ENCODE data around the gene MAP3K13. TPM values are rescaled to one million over a fixed set of nuclear protein-coding genes. Genes with fewer than 3 reads are reported as not detected.

Gene MAP3K13
- total and polyA plus RNA-seq, 10 of the 15 experiments (the other 5 are each of a cell fraction or from before 2014, with no cell fraction given): 10.5 to 70.8 (median 26.8) TPM

- whole genome bisulfite sequencing (ENCODE audit: insufficient coverage, insufficient replicate concordance, low lambda C conversion rate, missing lambda C conversion rate): 76% methylated on average over 2 of the region's 2 CpGs
- POLR2A ChIA-PET: no interaction called here
Measured at GRCh38 chr3:185381320-185382058, 18.6 kb downstream of the MAP3K13 start.

More at GRCh38 chr3:185381320-185382058, 18.6 kb downstream of the MAP3K13 start:
- no TSS peak for BruUV-seq (replicated peaks)
- Histone ChIP-seq H3K27me3 (replicated peaks in 1 of 2; ENCODE audit: control insufficient read depth in 2 of 2, insufficient read depth in 2 of 2, low read length in 1 of 2) (no peaks in the 10 kb centered on the region), H3K4me1 (ENCODE audit: control insufficient read depth, insufficient read depth, low read length) (peaks cover 3% of the 10 kb centered on the region), H3K9ac (ENCODE audit: control insufficient read depth, insufficient read depth, low read length) (no peak overlapping the region), H3K9me3 (replicated peaks; ENCODE audit: control insufficient read depth, insufficient read depth, low read length) (no peaks in the 10 kb centered on the region; the same call in 2 of the 3 replicates), H3K4me2 (ENCODE audit: control insufficient read depth, insufficient read depth) (no peak overlapping the region), H3K36me3 (ENCODE audit: control insufficient read depth in 2 of 2, insufficient read depth in 2 of 2, low read length in 1 of 2) (no peaks in the 10 kb centered on the region), H4K20me1 (ENCODE audit: control insufficient read depth, insufficient read depth) (no peaks in the 10 kb centered on the region), H2AFZ (ENCODE audit: control insufficient read depth, low read depth, low read length) (no peak overlapping the region), H3K4me3 (no peak overlapping the region), H3K79me2 (ENCODE audit: control insufficient read depth, insufficient read depth, low read length) (0 out of 2 replicates have a peak, but pooled peaks cover 1% of the 10 kb centered on the region), H3K27ac (ENCODE audit: control insufficient read depth, insufficient read depth) (no peak overlapping the region)
- FAIRE-seq (no peak), DNase-seq (ENCODE audit: low read depth, low spot score) (no peak), ATAC-seq (no peak)
- ChIA-PET CTCF (interaction anchor here (0.6 to 1.7 kb wide), 3 partner anchors 9 to 194 kb away, joined by 3 to 6 read pairs (median 3); no protein-coding TSS in a partner anchor), SMC1A (ENCODE audit: uncharacterized antibody, unreplicated experiment) (interaction anchor here (0.8 kb wide), 1 partner anchor 155 kb away, joined by 3 read pairs; no protein-coding TSS in a partner anchor), RAD21 (ENCODE audit: unreplicated experiment) (no interaction called here)
- no peak for TF ChIP-seq ZBTB4 (CRISPR knock-in tag; IDR thresholded peaks at IDR 0.05)
- in situ Hi-C loops (cut with MboI) (no loop called here), intact Hi-C loops (cut with micrococcal nuclease; ENCODE audit: unreplicated experiment) (no loop called here)

Measured in GM12878 (cell line).